A549 (cell line): ENCODE data around the gene ROBO1.

Experiments
- ESRRA ChIP-seq: fragments of 150-350 bp; IDR thresholded peaks from 2 replicates; pipeline ENCODE4 v1.6.1; 2014; ENCODE audit warnings: mild to moderate bottlenecking, low read length, borderline replicate concordance
- KDM1A ChIP-seq: fragments of 200-600 bp; sonication (generic); IDR thresholded peaks from 2 replicates; pipeline ENCODE4 v1.6.1; 2016; ENCODE audit warnings: low read depth, mild to moderate bottlenecking
- KDM5A ChIP-seq: fragments of 200-600 bp; sonication (generic); IDR thresholded peaks from 2 replicates; pipeline ENCODE4 v1.6.1; 2016; ENCODE audit warnings: antibody characterized with exemption, mild to moderate bottlenecking
- MAZ ChIP-seq: fragments of 150-350 bp; IDR thresholded peaks from 2 replicates; pipeline ENCODE4 v1.6.1; 2014; ENCODE audit warnings: antibody characterized with exemption, low read depth, low read length, borderline replicate concordance
- NPAS2 ChIP-seq: fragments of 250-450 bp; sonication (Bioruptor Pico); IDR thresholded peaks from 2 replicates; pipeline ENCODE4 v1.8.0; 2022; ENCODE audit warnings: mild to moderate bottlenecking, moderate library complexity, borderline replicate concordance
- POLR2A ChIP-seq: IDR thresholded peaks from 2 replicates; pipeline ENCODE4 v1.6.1; 2012; ENCODE audit warnings: mild to moderate bottlenecking, low read length
- RAD21 ChIP-seq, 2 experiments: fragments of >200 bp in 1 of 2; sonication (Bioruptor Twin) in 1 of 2; formaldehyde crosslinking in 1 of 2; IDR thresholded peaks in 1 of 2; conservative IDR thresholded peaks in 1 of 2; 2 replicates in 1 of 2; 3 replicates in 1 of 2; pipeline ENCODE4 v1.6.1; 2012 to 2018; ENCODE audit warnings: inconsistent platforms in 1 of 2
- RCOR1 ChIP-seq: fragments of 150-350 bp; IDR thresholded peaks from 2 replicates; pipeline ENCODE4 v1.6.1; 2014; ENCODE audit warnings: antibody characterized with exemption, low read length, low read depth
- TF ChIP-seq, protein P1 (sequence below): fragments of >200 bp; sonication (Bioruptor Twin); formaldehyde crosslinking; IDR thresholded peaks from 3 replicates; pipeline ENCODE4 v1.5.1; 2016
- TF ChIP-seq, protein P2 (sequence below): IDR thresholded peaks from 2 replicates; pipeline ENCODE4 v1.6.1; 2012

DNA sequence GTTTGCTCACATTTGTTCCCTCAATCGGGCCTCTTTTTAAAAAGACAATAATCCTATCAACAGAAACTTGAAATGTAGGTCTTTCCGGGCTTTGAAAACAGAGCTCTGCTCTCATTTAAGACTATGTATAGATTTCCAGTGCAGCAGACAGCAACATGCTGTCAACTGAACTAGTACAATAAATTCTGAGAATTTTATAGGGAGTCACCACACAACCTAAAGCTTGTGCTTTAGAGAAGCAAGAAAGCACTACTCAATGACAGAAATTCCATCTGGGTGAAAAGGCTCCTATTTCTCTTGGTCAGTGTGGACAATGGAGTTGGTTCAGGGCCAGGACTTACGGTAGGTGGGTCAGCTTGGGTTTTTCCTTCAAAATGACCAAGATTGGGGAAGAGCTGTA is 583.5 kb downstream of the ROBO1 start:
- TF ChIP-seq, protein P1, sequence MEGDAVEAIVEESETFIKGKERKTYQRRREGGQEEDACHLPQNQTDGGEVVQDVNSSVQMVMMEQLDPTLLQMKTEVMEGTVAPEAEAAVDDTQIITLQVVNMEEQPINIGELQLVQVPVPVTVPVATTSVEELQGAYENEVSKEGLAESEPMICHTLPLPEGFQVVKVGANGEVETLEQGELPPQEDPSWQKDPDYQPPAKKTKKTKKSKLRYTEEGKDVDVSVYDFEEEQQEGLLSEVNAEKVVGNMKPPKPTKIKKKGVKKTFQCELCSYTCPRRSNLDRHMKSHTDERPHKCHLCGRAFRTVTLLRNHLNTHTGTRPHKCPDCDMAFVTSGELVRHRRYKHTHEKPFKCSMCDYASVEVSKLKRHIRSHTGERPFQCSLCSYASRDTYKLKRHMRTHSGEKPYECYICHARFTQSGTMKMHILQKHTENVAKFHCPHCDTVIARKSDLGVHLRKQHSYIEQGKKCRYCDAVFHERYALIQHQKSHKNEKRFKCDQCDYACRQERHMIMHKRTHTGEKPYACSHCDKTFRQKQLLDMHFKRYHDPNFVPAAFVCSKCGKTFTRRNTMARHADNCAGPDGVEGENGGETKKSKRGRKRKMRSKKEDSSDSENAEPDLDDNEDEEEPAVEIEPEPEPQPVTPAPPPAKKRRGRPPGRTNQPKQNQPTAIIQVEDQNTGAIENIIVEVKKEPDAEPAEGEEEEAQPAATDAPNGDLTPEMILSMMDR = no peak
- no peak for TF ChIP-seq POLR2A
- no peak for TF ChIP-seq KDM5A
- TF ChIP-seq NPAS2 (CRISPR knock-in tag) = no peak
- TF ChIP-seq, protein P2, sequence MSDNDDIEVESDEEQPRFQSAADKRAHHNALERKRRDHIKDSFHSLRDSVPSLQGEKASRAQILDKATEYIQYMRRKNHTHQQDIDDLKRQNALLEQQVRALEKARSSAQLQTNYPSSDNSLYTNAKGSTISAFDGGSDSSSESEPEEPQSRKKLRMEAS = no peak
- no peak for TF ChIP-seq RCOR1
- no peak for TF ChIP-seq MAZ
- TF ChIP-seq RAD21 (conservative IDR thresholded peaks at IDR 0.05 in 1 of 2, IDR thresholded peaks at IDR 0.05 in 1 of 2) = no peak
- TF ChIP-seq KDM1A = no peak
- no peak for TF ChIP-seq ESRRA
